CD4-positive, alpha-beta T cell treated with Interleukin-2 at 100 ng/mL for 4 hours (primary cell): ENCODE measurements around the gene NKAIN2.

Source experiments
- DNase-seq: peaks from one replicate; pipeline ENCODE4 v3.0.0-alpha.2; 2020; ENCODE audit warnings: low spot score

NKAIN2 gene

GRCh38 chr6:124769811-124770544 is 966.3 kb downstream of the NKAIN2 start:
- DNase-seq, result no peak

- no peak for DNase-seq
Measured at GRCh38 chr6:124770784-124771183, 967.1 kb downstream of the NKAIN2 start.

GRCh38 chr6:124772733-124773319 is 969.2 kb downstream of the NKAIN2 start:
- no peak for DNase-seq

GRCh38 chr6:124775121-124775520 is 971.5 kb downstream of the NKAIN2 start:
- no peak for DNase-seq

- no peak for DNase-seq
Measured at GRCh38 chr6:124777863-124778262, 974.2 kb downstream of the NKAIN2 start.

- DNase-seq, result no peak
Measured at GRCh38 chr6:124780623-124781022, 977.0 kb downstream of the NKAIN2 start.

GRCh38 chr6:124783344-124783743 is 979.7 kb downstream of the NKAIN2 start:
- DNase-seq, result no peak

- DNase-seq, result no peak
Measured at GRCh38 chr6:124791156-124791555, 987.5 kb downstream of the NKAIN2 start.

GRCh38 chr6:124792386-124792785 is 988.7 kb downstream of the NKAIN2 start:
- no peak for DNase-seq

- DNase-seq, result no peak
Measured at GRCh38 chr6:124793398-124793797, 989.7 kb downstream of the NKAIN2 start.

- DNase-seq, result no peak
Measured at GRCh38 chr6:124795643-124796463, 992.2 kb downstream of the NKAIN2 start.

- DNase-seq, result no peak
Measured at GRCh38 chr6:124796464-124796970, 992.9 kb downstream of the NKAIN2 start.

GRCh38 chr6:124797224-124797623 is 993.6 kb downstream of the NKAIN2 start:
- DNase-seq, result no peak

- DNase-seq, result no peak
Measured at GRCh38 chr6:124798942-124799496, 995.4 kb downstream of the NKAIN2 start.

- DNase-seq, result no peak
Measured at GRCh38 chr6:124799638-124800037, 996.0 kb downstream of the NKAIN2 start.

- DNase-seq, result no peak
Measured at GRCh38 chr6:124800222-124800621, 996.6 kb downstream of the NKAIN2 start.

- DNase-seq, result no peak
Measured at GRCh38 chr6:124812067-124812466, 1008.4 kb downstream of the NKAIN2 start.

GRCh38 chr6:124819346-124819745 is 1015.7 kb downstream of the NKAIN2 start:
- DNase-seq, result no peak

- no peak for DNase-seq
Measured at GRCh38 chr6:124822204-124822613, 1018.5 kb downstream of the NKAIN2 start.

- DNase-seq, result no peak
Measured at GRCh38 chr6:124822721-124823120, 1019.1 kb downstream of the NKAIN2 start.

- no peak for DNase-seq
Measured at GRCh38 chr6:124823240-124824111, 1019.8 kb downstream of the NKAIN2 start.
